Chondrocyte (in vitro differentiated cells): ENCODE measurements around the gene CEBPB. TPM values are rescaled to one million over a fixed set of nuclear protein-coding genes. Genes with fewer than 3 reads are reported as not detected.
"Not testable (repeated sequence)": the region's sequence is repeated elsewhere in the genome, so short reads cannot be mapped to it uniquely, and the experiment has no call there.

Experiments
- DNase-seq: peaks from one replicate; pipeline ENCODE4 v3.0.0; 2021; ENCODE audit warnings: mixed read lengths, low spot score
- H3K27ac Mint-ChIP-seq: one replicate; pipeline ENCODE4 v1.8.0; 2021; ENCODE audit warnings: mild to moderate bottlenecking, moderate library complexity, mixed read lengths; ENCODE audit not compliant: unreplicated experiment
- H3K27me3 Mint-ChIP-seq: 2 replicates; pipeline ENCODE4 v1.8.0; 2021; ENCODE audit warnings: low read depth, mixed read lengths
- H3K36me3 Mint-ChIP-seq: 2 replicates; pipeline ENCODE4 v1.8.0; 2021; ENCODE audit warnings: low read depth, mixed read lengths
- H3K4me1 Mint-ChIP-seq: 2 replicates; pipeline ENCODE4 v1.8.0; 2021; ENCODE audit warnings: low read depth, mild to moderate bottlenecking, mixed read lengths
- H3K4me3 Mint-ChIP-seq: one replicate; pipeline ENCODE4 v1.8.0; 2021; ENCODE audit warnings: mild to moderate bottlenecking, moderate library complexity, mixed read lengths; ENCODE audit not compliant: unreplicated experiment
- H3K9me3 Mint-ChIP-seq: 2 replicates; pipeline ENCODE4 v1.8.0; 2021; ENCODE audit warnings: low read depth, mixed read lengths
- CTCF ChIP-seq: fragments of 200-600 bp; sonication (generic); IDR thresholded peaks from 2 replicates; pipeline ENCODE4 v1.5.0; 2021; ENCODE audit warnings: antibody characterized with exemption, mild to moderate bottlenecking, moderate library complexity
- total RNA-seq: library from RNA; stranded (reverse); gene quantifications from 3 replicates; pipeline ENCODE4 v1.2.1, GENCODE V29; 2021

The CEBPB gene
- total RNA-seq, 1 donor from 2014 or later, result 81.4 TPM

- Mint-ChIP-seq H3K36me3 (peaks cover 11% of the 10 kb centered on the region), H3K27ac (no peak overlapping the region), H3K4me3 (no peak overlapping the region), H3K4me1 (peaks cover 20% of the 10 kb centered on the region), H3K27me3 (no peaks in the 10 kb centered on the region), H3K9me3 (peaks cover 21% of the 10 kb centered on the region)
- TF ChIP-seq CTCF, result no peak
- no peak for DNase-seq
Measured at GRCh38 chr20:50198716-50199115, 8.1 kb downstream of the CEBPB start.

GRCh38 chr20:50199703-50200102 is 9.1 kb downstream of the CEBPB start:
- no peak overlapping the region for H3K4me3 Mint-ChIP-seq
- no peak for DNase-seq

GRCh38 chr20:50200482-50201104 is 10.0 kb downstream of the CEBPB start:
- DNase-seq, result no peak

More at GRCh38 chr20:50199703-50200102, 9.1 kb downstream of the CEBPB start:
- Mint-ChIP-seq H3K36me3 (peaks cover 17% of the 10 kb centered on the region), H3K27me3 (no peaks in the 10 kb centered on the region), H3K27ac (no peak overlapping the region), H3K4me1 (peaks cover 10% of the 10 kb centered on the region), H3K9me3 (peaks cover 28% of the 10 kb centered on the region)
- no peak for TF ChIP-seq CTCF

GRCh38 chr20:50201710-50202109 is 11.1 kb downstream of the CEBPB start:
- peaks cover 28% of the 10 kb centered on the region for H3K9me3 Mint-ChIP-seq
- not testable (repeated sequence) for H3K27ac Mint-ChIP-seq, H3K4me3 Mint-ChIP-seq, H3K4me1 Mint-ChIP-seq, DNase-seq, H3K27me3 Mint-ChIP-seq
- peaks cover 17% of the 10 kb centered on the region for H3K36me3 Mint-ChIP-seq

More at GRCh38 chr20:50200482-50201104, 10.0 kb downstream of the CEBPB start:
- Mint-ChIP-seq H3K4me3 (no peak overlapping the region), H3K9me3 (peaks cover 28% of the 10 kb centered on the region), H3K27me3 (no peaks in the 10 kb centered on the region), H3K4me1 (peaks cover 4% of the 10 kb centered on the region), H3K27ac (no peak overlapping the region), H3K36me3 (peaks cover 17% of the 10 kb centered on the region)
- no peak for TF ChIP-seq CTCF

GRCh38 chr20:50202677-50203076 is 12.0 kb downstream of the CEBPB start:
- Mint-ChIP-seq H3K9me3 (peaks cover 28% of the 10 kb centered on the region), H3K4me3 (no peak overlapping the region), H3K27me3 (no peaks in the 10 kb centered on the region), H3K4me1 (no peaks in the 10 kb centered on the region), H3K27ac (no peak overlapping the region), H3K36me3 (peaks cover 17% of the 10 kb centered on the region)
- no peak for DNase-seq
- no peak for TF ChIP-seq CTCF
